ENCODE results near the gene TXLNG.
"Not testable (repeated sequence)": the region's sequence is repeated elsewhere in the genome, so short reads cannot be mapped to it uniquely, and the experiment has no call there.

The TXLNG gene

GRCh38 chrX:16783452-16783851 lies 2.8 kb upstream of the TXLNG start:
- no peak overlapping the region for H3K4me3 ChIP-seq (ENCODE audit: control insufficient read depth, low read depth, low read length)
- no peak for DNase-seq (ENCODE audit: low read depth)
- TF ChIP-seq CTCF (IDR thresholded peaks at IDR 0.05; ENCODE audit: control insufficient read depth, insufficient read depth, low read depth, low read length, missing control alignments): no peak

- DNase-seq (ENCODE audit: low read depth); H3K4me3 ChIP-seq (ENCODE audit: control insufficient read depth, low read depth, low read length): not testable (repeated sequence)
These were observed 1.8 kb upstream of the TXLNG start for GRCh38 chrX:16784440-16784839.

- DNase-seq (ENCODE audit: low read depth): no peak
- peak overlapping the region; percentile 76 for H3K4me3 ChIP-seq (ENCODE audit: control insufficient read depth, low read depth, low read length)
- TF ChIP-seq CTCF (IDR thresholded peaks at IDR 0.05; ENCODE audit: control insufficient read depth, insufficient read depth, low read depth, low read length, missing control alignments): no peak
These were observed 773 bp upstream of the TXLNG start for GRCh38 chrX:16785247-16786138.

- TF ChIP-seq CTCF (IDR thresholded peaks at IDR 0.05; ENCODE audit: control insufficient read depth, insufficient read depth, low read depth, low read length, missing control alignments): no peak
- peak overlapping the region; percentile 76 for H3K4me3 ChIP-seq (ENCODE audit: control insufficient read depth, low read depth, low read length)
- no peak for DNase-seq (ENCODE audit: low read depth)
These were observed 797 bp downstream of the TXLNG start for GRCh38 chrX:16786791-16787735.

GRCh38 chrX:16788477-16788876 lies 2.2 kb downstream of the TXLNG start:
- no peak for DNase-seq (ENCODE audit: low read depth)
- no peak overlapping the region for H3K4me3 ChIP-seq (ENCODE audit: control insufficient read depth, low read depth, low read length)
- TF ChIP-seq CTCF (IDR thresholded peaks at IDR 0.05; ENCODE audit: control insufficient read depth, insufficient read depth, low read depth, low read length, missing control alignments): no peak

GRCh38 chrX:16796298-16796697 lies 10.0 kb downstream of the TXLNG start:
- no peak for DNase-seq (ENCODE audit: low read depth)
- no peak overlapping the region for H3K4me3 ChIP-seq (ENCODE audit: control insufficient read depth, low read depth, low read length)
- TF ChIP-seq CTCF (IDR thresholded peaks at IDR 0.05; ENCODE audit: control insufficient read depth, insufficient read depth, low read depth, low read length, missing control alignments): no peak

- no peak for DNase-seq (ENCODE audit: low read depth)
- TF ChIP-seq CTCF (IDR thresholded peaks at IDR 0.05; ENCODE audit: control insufficient read depth, insufficient read depth, low read depth, low read length, missing control alignments): no peak
- H3K4me3 ChIP-seq (ENCODE audit: control insufficient read depth, low read depth, low read length): no peak overlapping the region
These were observed 11.1 kb downstream of the TXLNG start for GRCh38 chrX:16797358-16797757.

Measured in AG09309 (cell line).